ENCODE data around the gene SPG11. TPM values are rescaled to one million over a fixed set of nuclear protein-coding genes. Genes with fewer than 3 reads are reported as not detected.

SPG11 gene
- total and polyA plus RNA-seq, 2 of the 13 experiments (the other 11 are each of a cell fraction or from before 2014, with no cell fraction given), result 31.5 to 40.7 TPM

GRCh38 chr15:44536302-44536961, 127.0 kb downstream of the SPG11 start (continued):
- TF ChIP-seq NR1H2 (CRISPR knock-in tag; IDR thresholded peaks at IDR 0.05; ENCODE audit: borderline replicate concordance, low read depth) (no peak), REL (CRISPR knock-in tag; conservative IDR thresholded peaks at IDR 0.05) (no peak), ATF5 (CRISPR knock-in tag; IDR thresholded peaks at IDR 0.05; ENCODE audit: low read depth) (no peak), ZNF564 (CRISPR knock-in tag; IDR thresholded peaks at IDR 0.05) (no peak), MTA3 (CRISPR knock-in tag; IDR thresholded peaks at IDR 0.05) (no peak), ZNF576 (CRISPR knock-in tag; IDR thresholded peaks at IDR 0.05) (no peak), REST (IDR thresholded peaks at IDR 0.05; ENCODE audit: borderline replicate concordance in 1 of 2, low read depth in 1 of 2, low read length in 2 of 2) (0 out of 4 replicates have a peak, but pooled peaks of 1 of the 2 experiments have one; percentile 20), ZNF562 (CRISPR knock-in tag; IDR thresholded peaks at IDR 0.05; ENCODE audit: borderline replicate concordance) (no peak), POLR2AphosphoS2 (IDR thresholded peaks at IDR 0.05; ENCODE audit: low read depth, low read length) (no peak), HMGA1 (CRISPR knock-in tag; conservative IDR thresholded peaks at IDR 0.05) (no peak), ZNF274 (CRISPR knock-in tag; IDR thresholded peaks at IDR 0.05) (peak; percentile 60), ZBTB40 (IDR thresholded peaks at IDR 0.05) (no peak), ZBTB40 (CRISPR knock-in tag; IDR thresholded peaks at IDR 0.05) (0 out of 2 replicates have a peak, but pooled peaks have one; percentile 23), ARHGAP35 (CRISPR knock-in tag; IDR thresholded peaks at IDR 0.05; ENCODE audit: borderline replicate concordance) (0 out of 2 replicates have a peak, but pooled peaks have one; percentile 79)
